DOHH2 (cell line): ENCODE measurements around the gene SNTA1.

Experiments
- EZH2phosphoT487 ChIP-seq: fragments of 200-600 bp; sonication (generic); IDR thresholded peaks from 2 replicates; pipeline ENCODE4 v1.6.1; 2017; ENCODE audit warnings: borderline replicate concordance, mild to moderate bottlenecking, antibody characterized with exemption, low read length, moderate library complexity, mixed read lengths
- TF ChIP-seq, protein P1 (sequence below): fragments of 200-600 bp; sonication (generic); IDR thresholded peaks from one replicate; pipeline ENCODE4 v1.5.1; 2014; ENCODE audit warnings: antibody characterized with exemption, mild to moderate bottlenecking, low read depth, low read length; ENCODE audit not compliant: poor library complexity, severe bottlenecking

DNA sequence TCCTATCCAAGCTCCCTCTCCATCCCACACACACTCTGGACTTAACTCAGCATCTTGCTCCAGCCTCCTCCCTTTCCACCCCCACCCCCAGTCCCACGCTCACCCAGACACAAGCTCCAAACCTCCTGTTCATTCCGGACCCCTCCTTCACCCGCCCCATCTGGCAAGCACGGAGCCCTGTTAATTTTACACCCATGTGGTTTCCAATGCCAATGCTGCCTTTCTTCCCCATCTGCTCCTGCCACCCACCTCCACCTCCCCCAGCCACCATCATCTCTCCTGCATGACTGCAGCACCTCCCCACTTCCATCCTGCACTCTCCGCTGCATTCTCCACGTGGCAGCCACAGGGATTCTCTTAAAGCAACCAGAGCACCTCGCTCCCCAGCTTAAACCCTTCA lies 32.3 kb downstream of the SNTA1 start:
- TF ChIP-seq, protein P1, sequence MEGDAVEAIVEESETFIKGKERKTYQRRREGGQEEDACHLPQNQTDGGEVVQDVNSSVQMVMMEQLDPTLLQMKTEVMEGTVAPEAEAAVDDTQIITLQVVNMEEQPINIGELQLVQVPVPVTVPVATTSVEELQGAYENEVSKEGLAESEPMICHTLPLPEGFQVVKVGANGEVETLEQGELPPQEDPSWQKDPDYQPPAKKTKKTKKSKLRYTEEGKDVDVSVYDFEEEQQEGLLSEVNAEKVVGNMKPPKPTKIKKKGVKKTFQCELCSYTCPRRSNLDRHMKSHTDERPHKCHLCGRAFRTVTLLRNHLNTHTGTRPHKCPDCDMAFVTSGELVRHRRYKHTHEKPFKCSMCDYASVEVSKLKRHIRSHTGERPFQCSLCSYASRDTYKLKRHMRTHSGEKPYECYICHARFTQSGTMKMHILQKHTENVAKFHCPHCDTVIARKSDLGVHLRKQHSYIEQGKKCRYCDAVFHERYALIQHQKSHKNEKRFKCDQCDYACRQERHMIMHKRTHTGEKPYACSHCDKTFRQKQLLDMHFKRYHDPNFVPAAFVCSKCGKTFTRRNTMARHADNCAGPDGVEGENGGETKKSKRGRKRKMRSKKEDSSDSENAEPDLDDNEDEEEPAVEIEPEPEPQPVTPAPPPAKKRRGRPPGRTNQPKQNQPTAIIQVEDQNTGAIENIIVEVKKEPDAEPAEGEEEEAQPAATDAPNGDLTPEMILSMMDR: no peak
- TF ChIP-seq EZH2phosphoT487: no peak
